ENCODE results near the gene FLAD1. TPM values are rescaled to one million over a fixed set of nuclear protein-coding genes. Genes with fewer than 3 reads are reported as not detected.
A peak's percentile ranks its signal among the peaks of the same experiment; 100 is the strongest.

Gene FLAD1
- total and polyA plus RNA-seq, 2 donors = 10.5 to 27.9 TPM

DNA sequence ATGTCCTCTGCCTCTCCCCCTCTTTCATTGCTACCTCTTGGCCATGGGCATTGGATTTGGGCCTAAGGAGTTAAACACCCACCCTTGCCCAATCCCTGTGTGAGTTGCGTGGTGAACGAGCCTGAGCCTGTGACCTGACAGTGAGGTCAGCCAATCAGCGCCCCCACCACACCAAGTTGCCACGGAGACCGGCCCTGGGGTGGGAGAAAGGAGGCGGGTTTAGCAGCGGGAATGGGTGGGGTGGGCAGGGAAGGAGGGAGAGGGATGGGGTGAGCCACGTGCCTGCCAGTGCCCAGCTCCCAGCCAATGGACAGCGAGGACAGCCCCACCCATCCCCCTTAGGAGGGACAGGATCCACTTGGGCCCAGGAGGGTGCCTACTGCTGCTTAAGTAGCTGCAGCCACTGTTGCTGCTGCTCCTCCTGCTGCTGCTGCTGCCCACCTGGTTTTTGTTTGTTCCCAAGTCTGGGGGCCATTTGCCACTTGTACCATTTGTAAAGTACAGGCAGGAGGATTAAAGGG, 28.9 kb downstream of the FLAD1 start:
- H3K4me3 ChIP-seq (ENCODE audit: low read depth, low read length) = no peak overlapping the region
- no peaks in the 10 kb centered on the region for H3K36me3 ChIP-seq (ENCODE audit: insufficient read depth)
- no peak for DNase-seq (ENCODE audit: extremely low spot score)
- peak overlapping the region; percentile 39 for H3K27ac ChIP-seq (ENCODE audit: low read depth)
- 22% methylated on average over 9 of the region's 9 CpGs for WGBS
- H3K4me1 ChIP-seq (ENCODE audit: insufficient read depth) = peaks cover 2% of the 10 kb centered on the region

DNA sequence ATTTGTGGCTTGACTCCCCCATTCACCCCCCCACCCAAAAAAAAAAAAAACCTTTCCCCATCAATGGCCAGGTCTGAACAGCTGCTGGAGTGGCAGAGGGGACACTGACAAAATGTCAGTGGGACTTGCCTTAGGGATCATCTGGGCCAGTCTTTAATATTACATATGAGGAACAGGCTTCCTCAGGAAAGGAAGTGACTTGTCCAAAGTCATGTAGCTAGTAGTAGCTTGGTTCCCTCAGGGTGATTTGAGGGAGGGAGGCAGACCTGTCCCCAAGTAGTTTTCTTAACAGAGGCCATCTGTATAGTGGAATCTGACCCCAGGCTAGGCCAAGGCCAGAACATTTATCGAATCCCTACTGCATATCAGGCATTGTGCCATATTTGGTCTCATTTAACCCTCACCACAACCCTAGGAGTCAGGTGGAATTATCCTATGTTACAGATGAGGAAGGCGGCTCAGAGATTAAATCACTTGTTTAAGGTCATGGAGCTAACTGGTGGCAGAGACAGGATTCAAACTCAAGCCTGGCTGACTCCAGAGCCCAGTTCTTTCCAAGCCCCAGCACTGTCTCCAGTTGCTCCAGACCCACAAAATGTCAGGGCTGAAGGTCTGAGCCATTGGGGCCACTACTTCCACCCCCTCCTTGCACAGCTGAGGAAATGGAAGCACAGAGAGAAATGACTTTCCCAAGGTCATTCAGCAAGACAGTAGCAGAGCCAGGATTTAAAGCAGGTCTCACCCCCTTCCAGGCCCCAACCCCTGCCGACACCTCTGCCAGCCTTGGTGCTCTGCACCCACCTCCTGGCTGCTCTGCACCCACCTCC, 29.8 kb downstream of the FLAD1 start:
- WGBS = 79% methylated on average over 3 of the region's 3 CpGs
- no peak for DNase-seq (ENCODE audit: extremely low spot score)
- Histone ChIP-seq H3K4me1 (ENCODE audit: insufficient read depth) (peaks cover 2% of the 10 kb centered on the region), H3K36me3 (ENCODE audit: insufficient read depth) (no peaks in the 10 kb centered on the region), H3K27ac (ENCODE audit: low read depth) (no peak overlapping the region), H3K4me3 (ENCODE audit: low read depth, low read length) (no peak overlapping the region)

DNA sequence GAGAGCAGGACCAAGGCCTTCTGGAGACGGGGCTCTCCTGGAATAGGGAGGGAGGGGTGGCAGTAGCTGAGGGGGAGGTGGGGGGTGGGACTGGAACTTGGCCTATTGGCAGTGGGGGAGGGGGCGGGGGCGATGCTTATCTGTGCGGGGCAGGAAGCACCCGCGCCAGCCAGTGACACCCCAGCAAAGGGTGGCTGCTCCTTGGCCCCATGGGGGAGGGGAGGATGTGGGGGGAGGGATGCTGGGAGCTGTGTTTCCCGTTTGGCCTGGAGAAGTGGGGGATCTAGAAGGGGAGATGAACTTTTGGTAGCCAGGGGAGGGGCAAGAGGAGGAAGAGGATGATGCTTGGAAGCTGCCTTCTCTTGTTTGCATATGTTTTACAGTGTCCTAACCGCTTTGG, 30.5 kb downstream of the FLAD1 start:
- peaks cover 2% of the 10 kb centered on the region for H3K4me1 ChIP-seq (ENCODE audit: insufficient read depth)
- 52% methylated on average over 8 of the region's 8 CpGs for WGBS
- no peak overlapping the region for H3K4me3 ChIP-seq (ENCODE audit: low read depth, low read length)
- no peaks in the 10 kb centered on the region for H3K36me3 ChIP-seq (ENCODE audit: insufficient read depth)
- no peak overlapping the region for H3K27ac ChIP-seq (ENCODE audit: low read depth)
- no peak for DNase-seq (ENCODE audit: extremely low spot score)

DNA sequence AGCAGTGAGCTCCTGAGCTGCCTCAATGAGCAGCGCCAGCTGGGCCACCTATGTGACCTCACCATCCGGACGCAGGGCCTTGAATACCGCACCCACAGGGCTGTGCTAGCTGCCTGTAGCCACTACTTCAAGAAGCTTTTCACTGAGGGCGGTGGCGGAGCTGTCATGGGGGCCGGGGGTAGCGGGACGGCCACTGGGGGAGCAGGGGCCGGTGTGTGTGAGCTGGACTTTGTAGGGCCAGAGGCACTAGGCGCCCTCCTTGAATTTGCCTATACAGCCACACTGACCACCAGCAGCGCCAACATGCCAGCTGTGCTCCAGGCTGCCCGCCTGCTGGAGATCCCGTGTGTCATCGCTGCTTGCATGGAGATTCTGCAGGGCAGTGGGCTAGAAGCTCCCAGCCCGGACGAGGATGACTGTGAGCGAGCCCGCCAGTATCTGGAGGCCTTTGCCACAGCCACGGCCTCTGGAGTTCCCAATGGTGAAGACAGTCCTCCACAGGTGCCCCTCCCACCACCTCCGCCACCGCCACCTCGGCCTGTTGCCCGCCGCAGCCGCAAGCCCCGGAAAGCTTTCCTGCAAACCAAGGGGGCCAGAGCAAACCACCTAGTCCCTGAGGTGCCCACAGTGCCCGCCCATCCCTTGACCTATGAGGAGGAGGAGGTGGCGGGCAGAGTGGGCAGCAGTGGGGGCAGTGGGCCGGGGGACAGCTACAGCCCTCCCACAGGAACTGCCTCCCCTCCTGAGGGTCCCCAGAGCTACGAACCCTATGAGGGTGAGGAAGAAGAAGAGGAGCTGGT, 31.8 kb downstream of the FLAD1 start:
- Histone ChIP-seq H3K4me3 (ENCODE audit: low read depth, low read length) (no peak overlapping the region), H3K36me3 (ENCODE audit: insufficient read depth) (no peaks in the 10 kb centered on the region), H3K27ac (ENCODE audit: low read depth) (no peak overlapping the region), H3K4me1 (ENCODE audit: insufficient read depth) (peaks cover 2% of the 10 kb centered on the region)
- no peak for DNase-seq (ENCODE audit: extremely low spot score)
- 88% methylated on average over 31 of the region's 31 CpGs for WGBS

- Histone ChIP-seq H3K36me3 (ENCODE audit: insufficient read depth) (no peaks in the 10 kb centered on the region), H3K4me3 (ENCODE audit: low read depth, low read length) (no peak overlapping the region), H3K27ac (ENCODE audit: low read depth) (no peak overlapping the region), H3K4me1 (ENCODE audit: insufficient read depth) (peaks cover 2% of the 10 kb centered on the region)
- WGBS = 86% methylated on average over 16 of the region's 16 CpGs
- no peak for DNase-seq (ENCODE audit: extremely low spot score)
These were observed 32.5 kb downstream of the FLAD1 start for GRCh38 chr1:155015527-155016230.

DNA sequence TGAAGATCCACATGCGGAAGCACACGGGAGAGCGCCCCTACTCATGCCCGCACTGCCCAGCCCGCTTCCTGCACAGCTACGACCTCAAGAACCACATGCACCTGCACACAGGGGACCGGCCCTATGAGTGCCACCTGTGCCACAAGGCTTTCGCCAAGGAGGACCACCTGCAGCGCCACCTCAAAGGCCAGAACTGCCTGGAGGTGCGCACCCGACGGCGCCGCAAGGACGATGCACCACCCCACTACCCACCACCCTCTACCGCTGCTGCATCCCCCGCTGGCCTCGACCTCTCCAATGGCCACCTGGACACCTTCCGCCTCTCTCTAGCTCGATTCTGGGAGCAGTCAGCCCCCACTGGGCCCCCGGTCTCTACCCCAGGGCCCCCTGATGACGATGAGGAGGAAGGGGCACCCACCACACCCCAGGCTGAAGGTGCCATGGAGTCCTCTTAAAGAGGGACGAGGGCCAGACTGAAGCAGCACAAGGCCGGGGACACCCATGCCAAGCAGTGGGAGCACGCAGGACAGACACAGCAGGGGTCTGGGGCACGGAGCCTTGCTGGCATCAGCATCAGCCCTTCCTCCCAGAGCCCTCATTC, 33.2 kb downstream of the FLAD1 start:
- no peaks in the 10 kb centered on the region for H3K36me3 ChIP-seq (ENCODE audit: insufficient read depth)
- peaks cover 2% of the 10 kb centered on the region for H3K4me1 ChIP-seq (ENCODE audit: insufficient read depth)
- H3K27ac ChIP-seq (ENCODE audit: low read depth) = peak overlapping the region; percentile 80
- no peak overlapping the region for H3K4me3 ChIP-seq (ENCODE audit: low read depth, low read length)
- WGBS = 88% methylated on average over 26 of the region's 26 CpGs
- no peak for DNase-seq (ENCODE audit: extremely low spot score)

- Histone ChIP-seq H3K4me1 (ENCODE audit: insufficient read depth) (peaks cover 2% of the 10 kb centered on the region), H3K27ac (ENCODE audit: low read depth) (peak overlapping the region; percentile 80), H3K4me3 (ENCODE audit: low read depth, low read length) (peak overlapping the region; percentile 34), H3K36me3 (ENCODE audit: insufficient read depth) (no peaks in the 10 kb centered on the region)
- WGBS = 3% methylated on average over 49 of the region's 49 CpGs
- DNase-seq (ENCODE audit: extremely low spot score) = peak; percentile 59
These were observed 34.1 kb downstream of the FLAD1 start for GRCh38 chr1:155017041-155017945.

- Histone ChIP-seq H3K27ac (ENCODE audit: low read depth) (peak overlapping the region; percentile 80), H3K4me3 (ENCODE audit: low read depth, low read length) (no peak overlapping the region), H3K36me3 (ENCODE audit: insufficient read depth) (no peaks in the 10 kb centered on the region), H3K4me1 (ENCODE audit: insufficient read depth) (peaks cover 2% of the 10 kb centered on the region)
- 55% methylated on average over 6 of the region's 6 CpGs for WGBS
- no peak for DNase-seq (ENCODE audit: extremely low spot score)
These were observed 34.8 kb downstream of the FLAD1 start for GRCh38 chr1:155017946-155018316.

DNA sequence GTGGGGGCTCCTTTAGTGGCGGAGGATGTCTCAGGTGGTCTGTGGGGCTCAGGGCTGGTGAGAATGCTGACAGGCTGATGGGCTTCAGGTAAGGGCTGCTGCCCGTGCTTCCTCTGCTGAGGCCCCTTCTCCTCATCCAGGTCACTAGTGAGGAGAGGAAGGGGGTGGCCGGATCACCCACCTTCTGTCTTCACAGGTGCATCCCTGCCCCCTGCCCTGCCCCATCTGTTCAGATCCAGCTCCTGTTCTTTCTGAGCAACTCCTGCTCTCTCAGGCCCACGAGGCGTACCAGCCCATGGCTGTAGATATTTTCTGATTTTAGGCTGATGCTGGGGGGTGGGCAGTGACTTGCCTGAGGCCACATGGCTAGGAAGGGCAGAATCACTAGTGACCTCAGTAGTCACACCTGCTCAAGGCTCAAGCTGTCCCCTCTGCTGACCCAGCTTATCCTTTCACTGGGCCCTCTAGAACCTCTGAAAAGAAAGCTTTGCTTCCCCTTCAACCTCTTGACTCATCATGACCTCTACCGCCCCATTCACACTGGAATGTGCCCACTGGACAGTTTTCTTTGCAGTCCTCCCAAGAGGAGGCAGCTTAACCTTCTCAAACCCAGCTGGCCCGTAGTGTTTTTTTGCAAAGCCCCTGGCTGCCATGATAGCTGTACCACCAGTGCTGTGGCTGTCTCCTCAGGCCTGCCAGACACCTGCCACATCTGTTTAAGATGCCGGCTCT, 35.6 kb downstream of the FLAD1 start:
- Histone ChIP-seq H3K4me3 (ENCODE audit: low read depth, low read length) (no peak overlapping the region), H3K27ac (ENCODE audit: low read depth) (no peak overlapping the region), H3K4me1 (ENCODE audit: insufficient read depth) (no peaks in the 10 kb centered on the region), H3K36me3 (ENCODE audit: insufficient read depth) (no peaks in the 10 kb centered on the region)
- WGBS = 82% methylated on average over 8 of the region's 8 CpGs
- no peak for DNase-seq (ENCODE audit: extremely low spot score)

DNA sequence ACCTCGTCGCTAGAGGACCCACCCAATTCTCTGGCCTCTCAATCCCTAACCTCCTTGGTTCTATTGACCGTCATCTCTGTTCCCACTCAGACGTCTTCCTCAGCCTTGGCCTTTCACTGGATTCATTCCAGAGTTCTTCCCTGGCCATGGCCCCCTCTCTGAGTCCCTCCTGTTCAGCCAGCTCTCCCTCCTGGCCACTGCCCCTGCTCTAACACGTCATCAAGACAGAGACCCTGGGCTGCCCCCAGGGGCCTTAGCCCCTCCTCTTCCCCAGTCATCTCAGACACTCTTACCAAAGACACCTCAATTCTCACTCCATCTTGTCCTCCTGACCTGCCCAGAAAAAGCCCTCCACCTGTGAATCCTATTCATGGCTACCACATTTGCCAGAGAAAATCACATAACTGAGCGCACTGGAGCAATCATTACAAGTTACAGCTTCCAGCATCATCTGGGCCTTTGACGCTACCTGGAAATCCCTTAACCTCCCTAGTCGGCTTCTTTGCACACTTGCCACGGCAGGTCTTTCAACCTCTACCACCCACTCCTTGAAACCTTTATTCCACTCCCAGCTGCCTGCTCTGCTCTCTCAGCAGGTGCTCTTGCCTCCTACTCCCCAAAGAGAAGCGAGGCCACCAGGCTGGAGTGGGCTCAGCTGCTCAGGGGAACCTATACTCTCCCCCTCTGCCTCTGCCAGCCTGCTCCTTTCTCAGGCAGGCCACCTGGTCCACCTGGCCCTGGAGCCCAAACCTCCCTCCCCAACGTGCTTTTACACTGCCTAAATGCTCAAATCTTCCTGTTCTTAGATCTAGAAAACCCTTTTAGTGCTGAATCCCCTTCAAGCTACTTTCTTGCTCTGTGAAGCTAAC, 36.5 kb downstream of the FLAD1 start:
- Histone ChIP-seq H3K4me3 (ENCODE audit: low read depth, low read length) (no peak overlapping the region), H3K36me3 (ENCODE audit: insufficient read depth) (no peaks in the 10 kb centered on the region), H3K27ac (ENCODE audit: low read depth) (no peak overlapping the region), H3K4me1 (ENCODE audit: insufficient read depth) (no peaks in the 10 kb centered on the region)
- DNase-seq (ENCODE audit: extremely low spot score) = no peak
- WGBS = 81% methylated on average over 11 of the region's 11 CpGs

DNA sequence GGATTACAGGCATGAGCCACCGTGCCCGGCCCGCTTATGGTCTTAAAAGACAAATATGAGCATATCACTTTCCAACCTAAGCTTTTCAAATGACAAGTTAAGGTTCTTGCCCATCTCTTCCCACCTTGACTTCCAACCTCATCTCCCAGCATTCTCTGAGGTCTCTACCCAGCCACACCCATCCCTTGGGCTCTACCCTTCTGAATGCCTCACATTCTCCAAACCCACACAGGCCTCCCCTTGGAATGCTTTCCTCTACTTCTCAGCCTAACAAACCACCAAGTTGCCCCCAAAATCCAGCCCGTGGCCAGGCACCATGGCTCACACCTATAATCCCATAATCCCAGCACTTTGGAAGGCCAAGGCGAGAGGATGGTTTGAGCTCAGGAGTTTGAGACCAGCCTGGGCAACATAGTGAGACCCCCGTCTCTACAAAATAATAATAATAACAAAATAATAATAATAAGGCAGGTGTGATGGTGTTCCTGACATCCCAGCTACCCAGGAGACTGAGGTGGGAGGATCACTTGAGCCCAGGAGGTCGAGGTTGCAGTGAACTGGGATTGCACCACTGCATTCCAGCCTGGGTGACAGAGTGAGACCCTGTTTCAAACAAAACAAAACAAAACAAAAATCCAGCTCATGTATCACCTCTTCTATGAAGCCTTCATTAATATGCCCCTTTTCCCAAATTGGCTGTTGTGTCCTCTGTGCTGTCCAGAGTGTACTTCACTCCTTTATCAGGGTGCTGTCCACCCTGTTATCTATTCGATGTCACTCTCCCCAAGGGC, 39.2 kb downstream of the FLAD1 start:
- Histone ChIP-seq H3K36me3 (ENCODE audit: insufficient read depth) (no peaks in the 10 kb centered on the region), H3K4me3 (ENCODE audit: low read depth, low read length) (no peak overlapping the region), H3K27ac (ENCODE audit: low read depth) (no peak overlapping the region), H3K4me1 (ENCODE audit: insufficient read depth) (no peaks in the 10 kb centered on the region)
- WGBS = 78% methylated on average over 8 of the region's 8 CpGs
- no peak for DNase-seq (ENCODE audit: extremely low spot score)

Measured in urinary bladder (tissue), 4 donors.